SK-N-SH treated with all-trans-retinoic acid at 6 μM for 48 hours (cell line): ENCODE data around the gene KYAT1.

ENCODE experiments used
- ATAC-seq: fragments of 200-7000 bp; cut with Tn5 transposase; 3 replicates; pipeline ENCODE4 v1.9.1; 2020; ENCODE audit warnings: mild to moderate bottlenecking, moderate library complexity
- BACH2 ChIP-seq: fragments of 250-450 bp; sonication (Bioruptor Pico); IDR thresholded peaks from 2 replicates; pipeline ENCODE4 v1.9.0; 2021; ENCODE audit warnings: mild to moderate bottlenecking, borderline replicate concordance
- CSRNP3 ChIP-seq: fragments of 250-450 bp; sonication (Bioruptor Pico); IDR thresholded peaks from 2 replicates; pipeline ENCODE4 v1.5.1; 2021; ENCODE audit warnings: mild to moderate bottlenecking, moderate library complexity
- ESRRG ChIP-seq: fragments of 250-450 bp; sonication (Bioruptor Pico); IDR thresholded peaks from 2 replicates; pipeline ENCODE4 v1.6.1; 2021; ENCODE audit warnings: mild to moderate bottlenecking
- GLIS3 ChIP-seq: fragments of 250-450 bp; sonication (Bioruptor Pico); IDR thresholded peaks from 2 replicates; pipeline ENCODE4 v1.5.0; 2020; ENCODE audit warnings: mild to moderate bottlenecking, moderate library complexity
- ISL1 ChIP-seq: fragments of 250-450 bp; sonication (Bioruptor Pico); IDR thresholded peaks from 2 replicates; pipeline ENCODE4 v2.1.2; 2022; ENCODE audit warnings: mild to moderate bottlenecking, moderate library complexity
- OSR1 ChIP-seq: fragments of 250-450 bp; sonication (Bioruptor Pico); IDR thresholded peaks from 2 replicates; pipeline ENCODE4 v1.8.0; 2022; ENCODE audit warnings: moderate library complexity, mild to moderate bottlenecking, inconsistent platforms
- PATZ1 ChIP-seq: fragments of 250-450 bp; sonication (Bioruptor Pico); IDR thresholded peaks from 2 replicates; pipeline ENCODE4 v1.8.0; 2020; ENCODE audit warnings: mild to moderate bottlenecking, moderate library complexity, borderline replicate concordance
- POU6F1 ChIP-seq: fragments of 250-450 bp; sonication (Bioruptor Pico); IDR thresholded peaks from 2 replicates; pipeline ENCODE4 v1.8.0; 2021; ENCODE audit warnings: low read depth, mild to moderate bottlenecking, moderate library complexity, borderline replicate concordance
- PPARA ChIP-seq: fragments of 250-450 bp; sonication (Bioruptor Pico); IDR thresholded peaks from 2 replicates; pipeline ENCODE4 v1.5.0; 2020; ENCODE audit warnings: mild to moderate bottlenecking, borderline replicate concordance
- RARB ChIP-seq: fragments of 250-450 bp; sonication (Bioruptor Pico); IDR thresholded peaks from 2 replicates; pipeline ENCODE4 v1.8.0; 2021; ENCODE audit warnings: mild to moderate bottlenecking, moderate library complexity
- TCF4 ChIP-seq: fragments of 250-450 bp; sonication (Bioruptor Pico); IDR thresholded peaks from 2 replicates; pipeline ENCODE4 v1.8.0; 2021; ENCODE audit warnings: mild to moderate bottlenecking, moderate library complexity, borderline replicate concordance
- TOX ChIP-seq: fragments of 250-450 bp; sonication (Bioruptor Pico); IDR thresholded peaks from 2 replicates; pipeline ENCODE4 v1.8.0; 2021; ENCODE audit warnings: mild to moderate bottlenecking, moderate library complexity, borderline replicate concordance
- TSHZ2 ChIP-seq: fragments of 250-450 bp; sonication (Bioruptor Pico); IDR thresholded peaks from 2 replicates; pipeline ENCODE4 v1.5.0; 2020; ENCODE audit warnings: mild to moderate bottlenecking, moderate library complexity
- ZC3H10 ChIP-seq: fragments of 250-450 bp; sonication (Bioruptor Pico); IDR thresholded peaks from 2 replicates; pipeline ENCODE4 v1.5.1; 2021; ENCODE audit warnings: mild to moderate bottlenecking, moderate library complexity
- ZFP3 ChIP-seq: fragments of 250-450 bp; sonication (Bioruptor Pico); IDR thresholded peaks from 2 replicates; pipeline ENCODE4 v1.5.0; 2020; ENCODE audit warnings: mild to moderate bottlenecking, moderate library complexity
- ZFP30 ChIP-seq: fragments of 450-650 bp; formaldehyde crosslinking; IDR thresholded peaks from 2 replicates; pipeline ENCODE4 v1.5.0; 2022; ENCODE audit warnings: mild to moderate bottlenecking, moderate library complexity
- ZNF565 ChIP-seq: fragments of 450-650 bp; formaldehyde crosslinking; conservative IDR thresholded peaks from 2 replicates; pipeline ENCODE4 v1.5.0; 2020; ENCODE audit warnings: low read depth, mild to moderate bottlenecking, moderate library complexity
- ZNF70 ChIP-seq: fragments of 450-650 bp; formaldehyde crosslinking; IDR thresholded peaks from 2 replicates; pipeline ENCODE4 v1.5.0; 2020; ENCODE audit warnings: mild to moderate bottlenecking, moderate library complexity
- ZNF8 ChIP-seq: fragments of 450-650 bp; formaldehyde crosslinking; IDR thresholded peaks from 2 replicates; pipeline ENCODE4 v1.5.0; 2020; ENCODE audit warnings: mild to moderate bottlenecking, moderate library complexity

The KYAT1 gene

GRCh38 chr9:128908372-128908771 is 26.6 kb upstream of the KYAT1 start (continued):
- TF ChIP-seq POU6F1, result no peak

- TF ChIP-seq PPARA (no peak), PATZ1 (CRISPR knock-in tag) (no peak), RARB (CRISPR knock-in tag) (no peak), ZFP3 (no peak), ZFP30 (CRISPR knock-in tag) (no peak), TCF4 (CRISPR knock-in tag) (no peak), GLIS3 (CRISPR knock-in tag) (no peak), ZNF8 (no peak)
- ATAC-seq, result no peak
Observed at GRCh38 chr9:128906741-128907140, 25.0 kb upstream of the KYAT1 start.

- TF ChIP-seq OSR1 (no peak), BACH2 (CRISPR knock-in tag) (no peak)
- ATAC-seq, result no peak
Observed at GRCh38 chr9:128905964-128906363, 24.2 kb upstream of the KYAT1 start.

GRCh38 chr9:128903871-128904620 is 22.3 kb upstream of the KYAT1 start:
- peak; percentile 33; the same call in 1 of the 3 replicates for ATAC-seq
- TF ChIP-seq RARB (CRISPR knock-in tag) (no peak), PPARA (no peak), ZFP30 (CRISPR knock-in tag) (no peak), PATZ1 (CRISPR knock-in tag) (no peak), TOX (no peak), ZFP3 (no peak), ISL1 (CRISPR knock-in tag) (no peak), TCF4 (CRISPR knock-in tag) (no peak), ZNF70 (no peak), ZNF565 (CRISPR knock-in tag) (no peak), ESRRG (CRISPR knock-in tag) (no peak), ZNF8 (no peak), CSRNP3 (no peak), ZC3H10 (no peak), TSHZ2 (CRISPR knock-in tag) (no peak)
- TF ChIP-seq, all 23 proteins: peak for 0
